Stimulated activated CD8-positive, alpha-beta memory T cell treated with anti-CD3 and anti-CD28 coated beads, Interleukin-15, amount 100 ng/mL, for 1 hour (primary cell): ENCODE measurements around the gene MYO7B.

Experiments used
- DNase-seq: peaks from one replicate; pipeline ENCODE4 v3.0.0-alpha.2; 2020; ENCODE audit warnings: low read depth

Gene MYO7B

DNA sequence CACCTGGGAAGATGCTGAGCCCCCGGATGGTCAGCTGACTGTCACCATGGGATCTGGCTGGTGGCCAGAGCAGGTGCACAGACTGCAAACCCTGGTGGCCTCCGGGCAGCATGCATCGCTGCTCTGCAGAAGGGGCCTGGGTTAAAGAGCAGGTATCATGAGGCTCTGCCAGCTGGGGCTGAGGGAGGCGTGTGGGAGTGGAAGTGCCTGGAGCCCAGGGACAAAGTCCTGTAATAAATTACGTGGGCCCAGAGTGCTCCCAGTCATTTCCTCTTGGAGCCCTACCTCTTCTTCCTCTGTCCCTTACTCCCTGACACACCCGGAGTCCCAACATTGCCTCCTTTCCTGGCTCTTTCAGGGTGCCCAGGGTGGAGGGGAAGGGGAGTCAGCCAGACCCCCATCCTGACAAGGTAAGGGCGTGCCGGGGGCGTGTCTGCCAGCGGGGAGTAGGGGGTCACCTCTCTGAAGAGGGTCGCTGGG, at the start of gene MYO7B:
MYO7B (plus strand) TSS at position 262 of the 480 bp plus-strand sequence. CDS start 24,040 bp downstream, outside the sequence.
- no peak for DNase-seq

DNA sequence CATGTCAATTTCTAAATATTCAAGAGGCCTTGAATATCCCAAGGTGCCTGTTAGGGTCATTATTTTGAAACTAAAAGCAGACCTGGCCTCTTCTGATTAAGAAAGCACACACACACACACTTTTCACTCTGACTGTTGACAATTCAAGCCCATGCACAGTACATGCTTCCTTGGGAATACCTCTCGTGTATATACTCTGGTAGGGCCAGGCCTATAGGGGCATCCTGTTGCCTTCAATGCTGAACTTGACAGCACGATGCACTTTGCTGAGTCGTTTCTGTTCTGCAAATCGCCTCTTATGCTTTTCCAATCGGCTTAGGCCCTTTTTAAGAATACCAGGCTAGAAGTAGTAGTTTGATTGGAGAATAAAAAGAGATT, 49.8 kb upstream of the MYO7B start:
- no peak for DNase-seq

DNA sequence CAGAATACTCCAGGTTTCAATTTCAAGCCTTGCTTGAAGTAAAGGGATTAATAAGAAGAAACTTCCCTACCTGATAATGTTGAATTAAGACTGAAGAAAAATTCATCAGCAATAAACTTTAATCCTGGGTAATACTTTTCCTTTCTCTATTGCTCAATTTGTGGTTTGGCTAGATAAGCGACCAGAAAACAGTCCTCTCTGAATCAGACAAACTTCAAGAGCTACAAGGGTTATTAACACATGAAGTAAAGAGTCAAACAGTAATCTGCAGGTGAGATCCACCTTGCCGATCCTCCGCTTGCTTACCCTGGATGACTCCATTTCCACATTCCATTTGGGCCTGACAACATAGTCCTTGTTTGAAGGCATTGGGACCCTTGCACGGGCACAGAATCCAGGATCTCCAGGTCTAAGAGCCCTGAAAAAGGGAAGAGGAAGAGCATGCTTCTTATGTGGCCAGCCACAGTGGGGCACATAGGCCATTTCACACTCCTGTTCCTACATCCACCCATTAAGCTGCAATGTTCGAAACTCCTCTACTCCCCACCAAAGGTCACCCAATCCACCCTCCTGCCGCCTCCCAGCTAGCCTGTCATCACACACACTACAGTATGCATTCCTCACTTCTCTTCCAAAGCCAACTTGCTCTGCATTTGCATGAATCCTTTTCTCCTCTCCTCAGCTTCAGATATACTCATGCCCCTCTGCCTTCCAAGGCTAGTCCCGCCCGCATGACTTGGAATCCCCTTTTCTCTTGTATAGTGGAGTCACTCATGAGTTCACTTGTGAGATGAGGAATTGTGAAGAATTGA, 49.0 kb upstream of the MYO7B start:
- no peak for DNase-seq

DNA sequence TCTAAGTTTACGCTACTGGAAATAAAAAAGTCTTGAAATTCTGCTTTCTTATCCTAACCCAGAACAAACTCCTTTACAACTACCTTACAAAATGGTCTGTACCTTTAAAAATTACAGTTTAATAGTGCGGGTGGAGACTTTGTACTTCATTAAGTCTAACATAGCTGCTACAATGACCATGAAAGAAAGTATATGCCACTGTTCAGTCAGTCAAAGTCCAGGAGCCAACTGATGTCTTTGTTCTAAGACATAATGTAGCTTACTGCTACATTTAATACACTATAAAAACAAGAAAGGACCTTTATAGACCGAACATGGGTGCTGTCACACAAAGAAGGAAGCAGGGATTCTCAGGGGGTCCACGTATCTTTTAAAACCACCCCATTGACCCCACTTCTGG, 45.2 kb upstream of the MYO7B start:
- no peak for DNase-seq

DNA sequence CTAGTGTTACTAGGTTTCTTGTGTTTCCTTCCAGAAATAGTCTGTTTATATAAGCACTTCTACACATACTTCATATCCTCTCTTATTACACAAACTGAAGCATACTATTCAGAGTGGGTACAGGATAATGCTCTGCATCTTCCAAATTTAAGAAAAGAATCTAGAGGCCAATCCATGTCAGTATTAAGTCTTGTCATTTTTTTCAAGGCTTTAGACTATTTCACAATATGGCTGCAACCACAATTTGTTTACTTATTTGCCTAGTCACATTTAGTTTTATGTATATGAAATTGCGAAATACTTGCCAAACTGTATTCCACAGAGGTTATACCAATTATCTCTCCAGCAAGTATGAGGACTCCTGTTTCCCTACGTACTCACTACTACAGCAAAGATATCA, 37.1 kb upstream of the MYO7B start:
- no peak for DNase-seq

DNA sequence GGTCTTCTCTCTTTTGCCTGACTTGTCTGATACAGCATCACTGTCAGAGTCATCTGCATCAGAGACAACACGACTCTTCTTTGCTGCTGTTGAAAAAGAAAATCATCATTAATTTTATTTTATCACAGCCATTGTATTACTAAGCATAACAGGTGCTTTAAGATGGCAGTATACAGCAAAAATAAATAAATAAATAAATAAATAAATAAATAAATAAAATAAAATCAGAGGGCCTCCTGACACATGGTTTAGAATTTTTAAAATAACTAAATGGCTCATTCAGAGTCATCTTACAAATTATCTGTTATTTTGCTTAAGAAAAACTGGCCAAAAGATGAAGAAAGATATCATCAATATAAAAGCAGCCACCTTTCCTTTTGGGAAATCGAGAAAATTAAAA, 32.0 kb upstream of the MYO7B start:
- no peak for DNase-seq

DNA sequence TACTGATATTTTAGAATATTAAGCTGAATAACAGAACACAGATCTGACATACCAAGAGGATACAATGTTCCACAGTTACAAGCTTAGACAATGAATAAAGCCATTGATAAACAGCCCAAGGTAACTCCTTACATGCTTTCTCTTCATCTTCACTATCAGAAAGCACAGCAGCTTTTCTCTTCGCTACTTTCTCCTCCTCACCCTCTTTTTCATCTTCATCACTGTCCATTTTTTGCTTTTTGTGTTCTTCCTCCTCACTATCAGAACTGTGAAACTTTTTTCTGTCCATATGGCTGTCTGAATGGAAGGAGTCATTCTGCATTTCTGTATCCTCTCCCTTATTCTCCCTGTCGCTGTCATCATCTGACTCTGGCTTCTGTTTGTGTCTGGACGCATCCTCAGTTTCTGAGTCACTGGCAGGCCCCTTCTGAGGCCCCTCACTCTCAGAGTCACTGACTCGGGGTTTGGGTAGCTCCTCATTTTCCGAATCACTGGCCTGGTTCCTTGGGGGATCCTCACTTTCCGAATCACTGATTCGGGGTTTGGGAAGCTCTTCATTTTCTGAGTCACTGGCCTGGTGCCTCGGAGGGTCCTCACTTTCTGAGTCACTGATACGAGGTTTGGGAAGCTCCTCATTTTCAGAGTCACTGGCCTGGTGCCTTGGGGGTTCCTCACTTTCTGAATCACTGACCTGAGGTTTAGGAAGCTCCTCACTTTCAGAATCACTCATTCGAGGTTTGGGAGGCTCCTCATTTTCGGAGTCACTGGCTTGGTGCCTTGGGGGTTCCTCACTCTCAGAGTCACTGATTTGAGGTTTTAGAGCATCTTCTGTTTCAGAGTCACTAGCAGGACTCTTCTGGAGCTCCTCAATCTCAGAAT, 30.7 kb upstream of the MYO7B start:
- DNase-seq = no peak

DNA sequence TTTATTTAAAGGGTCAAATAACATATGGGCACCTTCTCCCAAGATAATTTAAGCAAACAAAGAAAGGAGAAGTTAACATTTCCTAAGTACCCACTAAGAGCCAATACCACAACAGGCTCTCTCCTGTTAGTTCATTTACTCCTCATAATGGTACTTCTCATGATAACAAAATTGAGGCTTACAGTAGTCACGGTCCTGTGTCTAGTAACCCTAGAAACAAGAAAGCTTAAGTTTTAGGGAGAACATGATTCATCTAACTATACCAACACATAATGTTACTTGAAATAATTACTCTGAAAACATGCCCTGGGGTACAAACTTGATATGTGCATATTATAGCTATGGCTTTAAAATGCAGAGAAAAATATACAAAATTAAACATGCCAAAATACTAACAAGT, 29.0 kb upstream of the MYO7B start:
- DNase-seq = no peak

DNA sequence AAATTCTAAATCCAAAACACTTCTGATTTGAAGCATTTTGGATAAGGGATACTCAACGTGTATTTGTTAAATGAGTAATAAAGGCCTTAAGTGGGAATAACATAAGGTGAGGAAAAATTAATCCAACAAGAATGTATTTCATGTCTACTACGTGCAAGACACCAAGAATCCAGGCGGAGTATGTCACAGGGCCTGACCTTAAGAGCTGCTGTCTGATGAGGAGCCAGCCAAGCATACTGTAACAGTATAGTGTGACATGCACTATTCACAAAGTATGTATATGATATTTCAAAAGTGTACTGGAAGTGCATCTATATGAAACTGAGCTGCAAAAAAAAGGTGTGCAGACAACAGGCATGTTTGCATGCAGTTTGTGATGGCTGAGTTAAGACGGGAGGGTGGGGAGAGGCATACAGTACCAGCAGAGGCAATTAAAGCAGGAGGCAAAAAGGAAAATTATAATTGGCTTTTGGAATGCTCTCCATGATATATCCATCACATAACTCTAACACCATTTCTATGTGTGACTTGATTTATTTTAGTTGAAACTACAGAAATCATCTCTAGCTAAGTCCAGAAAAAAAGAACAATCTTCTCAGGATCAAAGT, 27.4 kb upstream of the MYO7B start:
- DNase-seq = no peak

DNA sequence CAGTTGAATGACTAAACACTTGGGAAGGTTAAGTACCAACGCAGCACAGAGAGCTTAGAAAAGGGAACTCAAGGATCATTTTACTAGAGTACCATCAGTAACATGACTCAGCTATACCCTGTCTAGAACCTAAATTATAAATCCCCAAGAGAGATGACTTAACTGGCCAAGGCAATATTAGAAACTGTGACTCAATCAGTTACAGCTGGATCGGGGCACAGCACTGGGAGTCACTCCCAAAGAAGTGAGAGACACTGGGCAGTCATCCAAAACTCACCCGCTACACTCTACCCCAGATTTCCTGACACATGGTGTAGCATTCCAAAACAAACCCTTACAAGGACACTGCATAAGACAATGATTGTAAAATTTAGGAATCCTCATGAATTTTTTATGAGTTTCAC, 26.9 kb upstream of the MYO7B start:
- no peak for DNase-seq

DNA sequence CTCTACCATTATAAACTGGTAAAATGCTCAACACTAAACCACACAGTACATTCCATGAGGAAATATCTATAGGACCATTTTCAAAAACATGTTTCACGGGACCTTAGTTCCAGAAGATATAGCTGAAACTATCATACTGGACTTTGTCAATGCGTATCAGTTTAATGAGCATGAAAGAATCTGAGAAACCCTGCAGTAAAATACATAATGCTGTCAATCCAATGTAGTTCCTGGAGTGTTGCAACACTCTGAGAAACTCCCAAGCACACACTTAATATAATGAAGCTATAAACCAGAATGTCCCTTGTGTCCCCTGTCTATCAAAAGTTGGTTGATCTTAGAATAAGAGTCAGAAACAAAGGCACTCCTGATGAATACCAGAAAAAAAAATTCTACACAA, 25.4 kb upstream of the MYO7B start:
- no peak for DNase-seq

DNA sequence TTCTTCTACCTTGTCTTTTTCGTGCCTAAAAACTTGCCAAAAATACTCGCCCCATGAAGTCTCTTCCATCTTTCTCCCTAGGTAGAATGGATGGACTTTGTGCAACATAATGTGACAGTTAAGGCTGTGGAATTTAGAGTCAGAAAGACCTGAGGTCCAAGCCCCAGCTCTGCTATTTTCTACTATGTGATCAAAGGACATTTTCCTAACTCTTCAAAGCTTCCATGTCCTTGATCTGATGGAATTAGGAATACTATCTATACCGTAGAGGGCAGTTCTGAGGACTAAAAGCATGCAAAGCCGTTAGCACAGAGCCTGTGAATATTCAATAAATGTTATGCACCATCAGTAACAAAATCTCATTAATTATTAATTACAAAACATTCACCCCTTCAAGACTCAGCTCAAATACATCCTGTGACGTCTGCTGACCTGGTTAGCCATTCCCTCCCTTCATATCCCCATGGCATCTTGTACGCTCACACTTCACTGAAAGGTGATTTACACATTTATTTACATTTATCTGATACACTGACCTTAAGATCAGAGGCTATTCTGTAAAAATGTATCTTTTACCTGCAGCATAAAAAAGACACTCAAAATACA, 24.3 kb upstream of the MYO7B start:
- DNase-seq = no peak

DNA sequence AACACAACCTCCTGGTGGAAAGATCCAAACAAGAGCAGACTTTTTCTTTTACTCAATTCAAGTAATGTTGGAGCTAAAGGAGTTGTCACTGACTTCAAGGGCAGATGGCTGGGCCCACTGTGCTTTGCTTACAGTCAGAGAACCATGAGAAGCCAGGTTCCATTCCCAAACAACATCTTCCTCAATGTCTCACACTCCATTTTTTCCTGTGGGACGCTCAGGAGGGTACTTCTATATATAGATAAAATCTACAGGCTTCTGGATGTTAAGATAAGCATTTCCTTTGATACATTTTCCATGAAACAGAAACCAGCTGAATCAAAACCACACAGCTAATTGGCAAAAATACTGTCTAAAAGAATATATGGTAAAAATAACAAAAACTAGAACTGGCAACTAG, 23.6 kb upstream of the MYO7B start:
- DNase-seq = no peak

DNA sequence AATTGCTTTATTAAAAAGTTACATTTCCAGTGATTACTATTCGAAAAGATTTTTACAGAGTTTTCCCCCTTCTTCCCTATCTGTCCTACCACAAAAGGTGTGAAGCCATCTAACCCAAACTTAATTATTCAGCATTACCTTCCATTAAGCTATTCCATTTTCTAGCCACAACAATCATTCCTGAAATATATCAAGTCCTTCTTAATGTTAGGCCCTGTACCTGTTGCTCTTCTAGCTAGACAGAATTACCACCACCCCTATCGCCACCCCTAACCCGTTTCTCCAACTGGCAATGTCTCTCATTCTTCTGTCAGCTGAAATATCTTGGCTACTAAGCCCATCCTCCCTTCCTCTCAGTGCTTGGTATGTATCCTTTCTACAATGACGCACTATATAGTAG, 23.1 kb upstream of the MYO7B start:
- no peak for DNase-seq

DNA sequence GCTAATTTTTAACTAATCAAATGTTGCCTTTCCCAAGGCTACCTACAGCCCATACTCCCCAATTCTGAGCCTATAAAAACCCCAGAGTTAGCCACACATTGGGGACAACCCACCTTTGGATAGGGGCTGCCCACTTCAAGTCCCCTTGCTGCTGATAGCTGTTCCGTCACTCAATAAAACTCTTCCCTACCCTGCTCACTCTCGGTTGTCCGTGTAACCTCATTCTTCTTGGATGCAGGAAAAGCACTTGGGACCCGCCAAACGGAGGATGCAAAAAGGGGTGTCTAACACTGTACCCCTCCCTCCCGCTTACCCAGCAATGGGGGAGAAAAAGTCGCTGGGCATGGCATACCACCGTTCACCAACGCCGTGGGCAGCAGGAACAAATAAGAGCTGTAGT, 21.4 kb upstream of the MYO7B start:
- DNase-seq = no peak

DNA sequence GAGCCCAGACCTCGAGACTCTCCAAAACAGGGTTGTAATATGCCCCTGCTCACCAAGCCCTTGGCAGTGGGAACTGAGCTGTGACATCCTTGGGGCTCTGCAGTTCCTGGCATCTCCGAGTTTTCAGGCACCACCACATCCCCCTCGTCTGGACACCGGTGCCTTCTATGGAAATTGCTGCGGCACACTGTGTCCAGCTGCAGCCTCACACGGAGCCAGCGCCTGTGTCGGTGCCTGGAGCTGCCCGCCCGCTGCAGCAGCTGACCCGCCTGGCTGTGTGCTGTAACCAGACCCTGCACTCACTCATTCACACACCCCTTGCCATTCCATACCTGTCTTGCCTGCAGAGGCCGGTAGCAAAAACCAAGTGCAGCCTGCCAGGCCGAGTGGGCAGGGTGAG, 21.0 kb upstream of the MYO7B start:
- DNase-seq = no peak

DNA sequence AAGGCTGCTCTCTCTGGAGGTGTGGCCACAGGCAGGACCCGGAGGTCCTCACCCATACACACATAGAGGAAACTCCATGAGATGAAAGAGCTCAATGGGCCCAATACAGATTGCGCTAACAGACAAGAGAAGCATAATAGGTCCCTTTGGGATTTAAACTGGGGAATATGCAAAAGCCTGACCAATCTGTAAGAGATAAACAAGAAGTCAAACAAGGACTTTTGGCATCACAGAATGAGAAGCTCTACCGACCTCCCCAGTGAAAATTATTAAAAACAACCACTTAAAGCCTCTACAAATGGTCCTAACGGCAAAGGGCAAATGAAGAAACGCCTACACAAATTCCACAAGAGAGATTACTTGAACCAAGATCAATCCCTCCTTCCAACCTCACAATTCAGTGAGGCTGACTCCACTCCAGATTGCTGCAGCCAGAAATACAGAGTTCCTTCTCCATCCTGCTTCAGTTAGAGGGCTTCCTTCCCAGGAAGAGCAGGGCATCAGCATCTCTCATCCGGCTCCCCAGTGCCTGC, 20.0 kb upstream of the MYO7B start:
- DNase-seq = no peak

DNA sequence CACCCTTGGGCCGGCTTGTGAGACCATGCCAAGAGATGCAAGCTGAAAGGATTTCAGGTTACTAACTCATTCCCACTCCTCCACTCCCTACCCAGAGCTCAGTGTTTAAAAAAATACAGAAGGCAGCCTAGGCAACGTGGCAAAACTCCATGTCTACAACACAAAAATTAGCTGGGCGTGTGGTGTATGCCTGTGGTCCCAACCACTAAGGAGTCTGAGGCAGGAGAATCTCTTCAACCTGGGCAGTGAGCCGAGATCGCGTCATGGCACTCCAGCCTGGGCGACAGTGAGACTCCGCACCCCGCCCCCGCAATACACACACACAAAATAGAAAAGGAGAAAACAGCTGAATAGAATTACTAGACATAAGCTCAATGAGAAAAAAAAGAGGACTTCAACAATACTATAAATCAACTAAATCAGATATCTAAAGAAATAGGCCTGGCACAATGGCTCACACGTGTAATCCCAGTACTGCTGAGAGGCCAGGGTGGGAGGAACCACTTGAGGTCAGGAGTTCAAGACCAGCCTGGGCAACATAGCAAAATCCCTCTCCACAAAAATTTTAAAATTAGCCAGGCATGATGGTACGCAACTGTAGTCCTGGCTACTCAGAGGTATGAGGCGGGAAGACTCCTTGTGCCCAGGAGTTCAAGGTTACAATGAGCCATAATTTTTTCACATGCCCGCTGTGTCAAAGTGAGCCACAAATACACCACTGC, 19.3 kb upstream of the MYO7B start:
- DNase-seq = no peak

DNA sequence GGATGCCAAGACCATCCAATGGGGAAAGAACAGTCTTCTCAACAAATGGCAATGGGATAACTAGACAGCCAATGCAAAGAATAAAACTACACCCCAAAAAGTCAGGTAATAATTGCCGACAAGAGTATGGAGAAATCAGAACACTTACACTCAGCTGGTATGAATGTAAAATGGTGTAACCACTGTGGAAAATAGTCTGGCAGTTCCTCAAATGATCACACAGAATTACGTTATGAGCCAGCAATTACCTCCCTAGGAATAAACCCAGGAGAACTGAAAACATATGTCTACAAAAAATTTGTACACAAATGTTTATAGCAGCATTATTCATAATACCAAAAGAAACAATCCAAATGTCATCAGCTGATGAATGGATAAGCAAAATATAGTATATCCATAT, 18.0 kb upstream of the MYO7B start:
- DNase-seq = no peak

DNA sequence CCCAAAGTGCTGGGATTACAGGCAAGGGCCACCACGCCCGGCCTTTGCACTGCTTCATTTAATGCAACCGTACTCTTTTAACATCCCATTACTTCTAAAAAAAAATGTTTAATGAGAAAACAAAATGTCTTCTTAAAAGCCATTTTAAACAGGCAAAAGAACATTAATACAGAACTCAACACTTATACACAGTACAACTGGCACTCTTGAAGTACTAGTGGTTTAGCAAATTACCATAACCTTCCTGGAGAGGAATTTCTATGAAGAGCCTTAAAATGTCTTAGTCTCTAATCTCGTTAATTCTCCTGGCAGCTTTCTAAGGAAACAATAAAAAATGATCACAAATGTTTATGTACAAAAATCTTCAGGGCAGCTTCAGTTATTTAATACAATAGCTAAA, 15.1 kb upstream of the MYO7B start:
- no peak for DNase-seq

DNA sequence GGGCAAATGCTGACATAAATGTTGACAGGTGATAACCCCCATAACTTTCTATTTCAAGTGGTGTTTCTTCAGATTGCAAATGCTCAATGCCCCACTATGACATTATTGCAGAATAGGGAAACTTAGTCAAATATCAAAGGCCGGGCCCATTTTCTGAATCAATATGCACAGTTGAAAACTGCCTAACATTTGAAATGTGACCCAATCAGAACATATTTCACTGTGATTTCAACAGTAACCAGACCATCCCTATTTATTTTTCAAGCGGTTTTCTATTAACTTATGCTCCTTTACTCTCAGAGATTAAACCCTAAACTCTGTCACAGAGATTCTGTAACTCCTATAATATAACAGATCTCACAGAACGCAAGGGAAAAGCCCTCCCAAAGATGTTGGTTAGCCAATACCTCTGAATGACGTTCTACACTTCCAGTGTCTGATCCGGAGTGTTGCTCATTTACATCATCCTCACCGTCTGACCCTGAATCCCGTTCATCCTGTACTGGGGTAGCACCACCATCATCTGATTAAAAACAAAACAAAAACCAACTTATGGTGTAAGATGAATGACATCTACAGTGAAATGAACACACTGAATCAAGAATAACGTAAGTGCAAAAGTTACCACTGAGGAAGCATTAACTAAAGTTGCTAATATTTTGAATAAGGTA, 12.1 kb upstream of the MYO7B start:
- no peak for DNase-seq
